ENCODE results near the gene C2orf49. TPM values are rescaled to one million over a fixed set of nuclear protein-coding genes. Genes with fewer than 3 reads are reported as not detected.

Gene C2orf49
- polyA plus RNA-seq, 3 donors, result 8.1 to 10.4 (median 8.6) TPM

DNA sequence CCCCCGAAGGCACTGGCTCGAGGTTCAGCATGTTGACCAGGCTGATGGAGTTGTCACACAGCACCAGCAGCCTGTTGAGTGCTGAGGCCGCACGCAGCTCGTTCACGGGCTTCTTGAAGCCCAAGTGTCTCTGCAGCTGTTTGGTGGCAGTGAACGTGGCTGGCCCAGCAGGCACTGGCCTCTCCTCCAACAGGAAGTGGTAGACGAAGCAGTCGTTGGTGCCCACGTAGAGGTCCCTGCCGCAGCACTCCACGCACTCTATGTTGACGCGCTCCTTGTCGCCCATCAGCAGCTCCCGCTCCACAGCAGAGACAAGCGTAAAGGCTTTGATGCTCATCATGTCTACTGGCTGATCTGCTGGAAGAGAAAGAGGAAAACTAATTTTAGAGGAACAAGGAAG, 29.4 kb upstream of the C2orf49 start:
- Histone ChIP-seq H3K9ac (ENCODE audit: insufficient read depth, low read length, poor library complexity, severe bottlenecking) (no peak overlapping the region), H3K4me3 (replicated peaks in 1 of 3; ENCODE audit: low read depth in 2 of 3, low read length in 3 of 3) (no peak overlapping the region), H4K20me1 (ENCODE audit: insufficient read depth, low read length) (peaks cover 54% of the 10 kb centered on the region), H3K4me2 (replicated peaks; ENCODE audit: extremely low read depth, low read length, poor library complexity, severe bottlenecking) (no peak overlapping the region), H3K4me1 (ENCODE audit: control insufficient read depth in 1 of 2, insufficient read depth in 2 of 2, low read length in 2 of 2) (peaks cover 13 to 18% of the 10 kb centered on the region in 2 donors), H3K36me3 (replicated peaks in 1 of 2; ENCODE audit: control insufficient read depth in 1 of 2, insufficient read depth in 2 of 2, low read length in 2 of 2) (peaks cover 20 to 44% of the 10 kb centered on the region in 2 donors), H3K27me3 (ENCODE audit: control insufficient read depth in 2 of 2, insufficient read depth in 2 of 2, low read length in 2 of 2) (no peaks in the 10 kb centered on the region), H2AFZ (ENCODE audit: insufficient read depth, low read depth, low read length, poor library complexity, severe bottlenecking) (no peak overlapping the region), H3K27ac (ENCODE audit: low read depth in 1 of 2, low read length in 2 of 2) (peak overlapping the region in 1 of 2 donors; percentile 21), H3K9me3 (replicated peaks in 1 of 2; ENCODE audit: control insufficient read depth in 1 of 2, insufficient read depth in 1 of 2, low read length in 2 of 2) (no peaks in the 10 kb centered on the region), H3K79me2 (ENCODE audit: insufficient read depth, low read length) (peaks cover 86% of the 10 kb centered on the region)
- Mint-ChIP-seq H3K36me3 (peaks cover 32 to 36% of the 10 kb centered on the region in 2 donors), H3K4me1 (peaks cover 23% of the 10 kb centered on the region), H3K4me3 (no peak overlapping the region), H3K27me3 (ENCODE audit: low read depth in 3 of 3) (no peaks in the 10 kb centered on the region), H3K9me3 (peaks cover 0 to 3% (median 0%) of the 10 kb centered on the region in 7 donors), H3K27ac (peak overlapping the region in 2 of 7 donors; percentile 1 to 18)
- intact Hi-C loops (cut with micrococcal nuclease), result no loop called here
- TF ChIP-seq CTCF (IDR thresholded peaks at IDR 0.05), result no peak
- DNase-seq, result no peak
- 72% methylated on average over 16 of the region's 17 CpGs for WGBS (ENCODE audit: insufficient coverage)

DNA sequence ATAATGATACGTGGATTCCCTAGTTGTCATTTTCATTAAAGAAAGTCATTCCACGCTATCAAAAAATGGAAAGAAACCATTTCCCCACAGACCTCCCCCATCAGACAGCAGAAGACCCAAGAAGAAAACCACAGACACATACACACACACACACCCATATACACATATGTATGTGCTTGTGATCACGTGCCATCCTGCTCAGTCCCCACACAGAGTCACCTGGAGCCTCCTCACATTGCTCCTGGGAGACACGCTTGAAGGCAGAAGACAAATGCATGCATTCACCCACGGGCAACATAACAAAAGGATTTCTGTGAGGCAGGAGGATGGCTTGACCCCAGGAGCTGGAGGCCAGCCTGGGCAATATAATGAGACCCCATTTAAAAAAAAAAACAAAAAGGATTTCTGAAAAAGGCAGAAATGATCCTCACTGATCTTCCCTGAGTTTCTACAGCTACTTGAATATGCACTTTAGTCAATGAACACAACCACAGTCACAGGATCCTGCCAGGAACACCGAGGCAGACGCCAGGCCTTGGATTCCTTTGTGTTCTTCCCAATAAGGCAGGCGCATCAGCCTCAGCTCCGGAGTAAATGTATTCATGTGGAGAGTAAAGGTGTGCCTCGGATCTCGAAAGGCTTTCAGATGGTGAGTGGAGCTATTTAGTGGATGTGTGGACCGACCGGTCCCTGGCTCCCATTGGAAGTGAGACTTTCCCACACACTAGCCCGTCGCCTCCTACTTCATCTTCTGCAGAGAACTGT, 28.8 kb upstream of the C2orf49 start:
- no peaks in the 10 kb centered on the region for H3K9me3 ChIP-seq (replicated peaks in 1 of 2; ENCODE audit: control insufficient read depth in 1 of 2, insufficient read depth in 1 of 2, low read length in 2 of 2)
- H3K79me2 ChIP-seq (ENCODE audit: insufficient read depth, low read length), result peaks cover 86% of the 10 kb centered on the region
- H3K4me3 Mint-ChIP-seq, result peak overlapping the region; percentile 16 to 47

More for the DNA sequence above, 28.8 kb upstream of the C2orf49 start:
- Mint-ChIP-seq H3K27ac (peak overlapping the region in 5 of 7 donors; percentile 1 to 57 (median 18)), H3K36me3 (peaks cover 26 to 32% of the 10 kb centered on the region in 2 donors), H3K27me3 (ENCODE audit: low read depth in 3 of 3) (no peaks in the 10 kb centered on the region), H3K9me3 (peaks cover 0 to 3% (median 0%) of the 10 kb centered on the region in 7 donors), H3K4me1 (peaks cover 28% of the 10 kb centered on the region)
- 86% methylated on average over 5 of the region's 15 CpGs for WGBS (ENCODE audit: insufficient coverage)
- Histone ChIP-seq H3K9ac (ENCODE audit: insufficient read depth, low read length, poor library complexity, severe bottlenecking) (no peak overlapping the region), H3K27me3 (ENCODE audit: control insufficient read depth in 2 of 2, insufficient read depth in 2 of 2, low read length in 2 of 2) (no peaks in the 10 kb centered on the region), H4K20me1 (ENCODE audit: insufficient read depth, low read length) (peaks cover 53% of the 10 kb centered on the region), H3K27ac (ENCODE audit: low read depth in 1 of 2, low read length in 2 of 2) (peak overlapping the region in 1 of 2 donors; percentile 21), H3K4me1 (ENCODE audit: control insufficient read depth in 1 of 2, insufficient read depth in 2 of 2, low read length in 2 of 2) (peaks cover 17 to 22% of the 10 kb centered on the region in 2 donors), H3K36me3 (replicated peaks in 1 of 2; ENCODE audit: control insufficient read depth in 1 of 2, insufficient read depth in 2 of 2, low read length in 2 of 2) (peaks cover 20 to 39% of the 10 kb centered on the region in 2 donors), H3K4me3 (replicated peaks in 1 of 3; ENCODE audit: low read depth in 2 of 3, low read length in 3 of 3) (no peak overlapping the region), H3K4me2 (replicated peaks; ENCODE audit: extremely low read depth, low read length, poor library complexity, severe bottlenecking) (peak overlapping the region; percentile 40), H2AFZ (ENCODE audit: insufficient read depth, low read depth, low read length, poor library complexity, severe bottlenecking) (peak overlapping the region; percentile 24)
- intact Hi-C loops (cut with micrococcal nuclease), result no loop called here
- no peak for TF ChIP-seq CTCF (IDR thresholded peaks at IDR 0.05)
- DNase-seq, result no peak
